PC-3 (cell line): Measurements from ENCODE around the gene SLC25A11. TPM values are rescaled to one million over a fixed set of nuclear protein-coding genes. Genes with fewer than 3 reads are reported as not detected.

ENCODE experiments used
- ATAC-seq: fragments of 200-7000 bp; cut with Tn5 transposase; 2 replicates; pipeline ENCODE4 v1.9.1; 2020; ENCODE audit warnings: mild to moderate bottlenecking, moderate library complexity
- BruUV-seq: library from RNA; stranded (reverse); fragments of 400-500 nt; replicated peaks from 2 replicates; lab custom pipeline; 2021; lab: Mats Ljungman, UMichigan
- CTCF ChIA-PET: fragments of 300-600 bp; sonication (Branson Sonifier 250); formaldehyde crosslinking; loops from one replicate; lab custom pipeline; 2022; ENCODE audit warnings: antibody characterized with exemption; lab: Charles Lee
- POLR2A ChIA-PET: fragments of 300-600 bp; sonication (Branson Sonifier 250); formaldehyde crosslinking; loops from one replicate; lab custom pipeline; 2022; ENCODE audit warnings: antibody characterized with exemption; ENCODE audit not compliant: unreplicated experiment; lab: Charles Lee
- DNase-seq: peaks from one replicate; pipeline ENCODE4 v3.0.0-alpha.2; 2015
- H2AFZ ChIP-seq: fragments of 300-600 bp; sonication (generic); 2 replicates; pipeline ENCODE4 v1.6.0; 2016; ENCODE audit warnings: antibody characterized with exemption, low read length
- H3F3A ChIP-seq: fragments of 300-600 bp; sonication (generic); one replicate; pipeline ENCODE4 v1.6.0; 2017; ENCODE audit warnings: antibody characterized with exemption, low read length, control low read depth, mild to moderate bottlenecking; ENCODE audit not compliant: unreplicated experiment
- H3K27ac ChIP-seq: fragments of 300-600 bp; sonication (generic); 2 replicates; pipeline ENCODE4 v1.5.1; 2016; ENCODE audit warnings: mild to moderate bottlenecking, low read length
- H3K27me3 ChIP-seq: fragments of 300-600 bp; sonication (generic); 2 replicates; pipeline ENCODE4 v1.6.1; 2016; ENCODE audit warnings: low read length, mixed read lengths
- H3K36me3 ChIP-seq: fragments of 300-600 bp; sonication (generic); 2 replicates; pipeline ENCODE4 v1.6.1; 2016; ENCODE audit warnings: low read depth, mixed run types, low read length, mixed read lengths
- H3K4me1 ChIP-seq: fragments of 300-600 bp; sonication (generic); 2 replicates; pipeline ENCODE4 v1.5.1; 2016; ENCODE audit warnings: low read length; ENCODE audit not compliant: insufficient read depth
- H3K4me2 ChIP-seq: fragments of 300-600 bp; sonication (generic); 2 replicates; pipeline ENCODE4 v1.6.0; 2016; ENCODE audit warnings: low read length
- H3K4me3 ChIP-seq: fragments of 300-600 bp; sonication (generic); 2 replicates; pipeline ENCODE4 v1.5.1; 2016; ENCODE audit warnings: mild to moderate bottlenecking, low read length, mixed read lengths
- H3K79me2 ChIP-seq: fragments of 300-600 bp; sonication (generic); 2 replicates; pipeline ENCODE4 v1.6.1; 2017; ENCODE audit warnings: low read length, mixed read lengths
- H3K9ac ChIP-seq: fragments of 300-600 bp; sonication (generic); 2 replicates; pipeline ENCODE4 v1.6.0; 2016; ENCODE audit warnings: mild to moderate bottlenecking, low read length
- H3K9me2 ChIP-seq: fragments of 300-600 bp; sonication (generic); replicated peaks from 2 replicates; pipeline ENCODE4 v1.6.1; 2016; ENCODE audit warnings: mixed run types, low read length, mixed read lengths
- H3K9me3 ChIP-seq: fragments of 300-600 bp; sonication (generic); 2 replicates; pipeline ENCODE4 v1.6.1; 2016; ENCODE audit warnings: low read length, mixed read lengths
- H4K20me1 ChIP-seq: fragments of 300-600 bp; sonication (generic); 2 replicates; pipeline ENCODE4 v1.6.1; 2016; ENCODE audit warnings: low read length, mixed read lengths
- CTCF ChIP-seq: fragments of 300-600 bp; sonication (generic); conservative IDR thresholded peaks from 2 replicates; pipeline ENCODE4 v1.5.1; 2017; ENCODE audit warnings: antibody characterized with exemption, low read depth, mild to moderate bottlenecking, low read length
- EZH2 ChIP-seq: fragments of 300-600 bp; sonication (generic); IDR thresholded peaks from one replicate; pipeline ENCODE4 v1.6.1; 2017; ENCODE audit warnings: antibody characterized with exemption, mild to moderate bottlenecking, low read length; ENCODE audit not compliant: unreplicated experiment
- EZH2phosphoT487 ChIP-seq: fragments of 300-600 bp; sonication (generic); IDR thresholded peaks from 2 replicates; pipeline ENCODE4 v1.6.1; 2018; ENCODE audit warnings: mild to moderate bottlenecking, antibody characterized with exemption, low read length, borderline replicate concordance
- intact Hi-C: fragments of 100-400 bp; cut with micrococcal nuclease; formaldehyde crosslinking; loops from 2 replicates; pipeline ENCODE4 v1.9.0; 2023
- total RNA-seq: library from RNA; depleted of rRNA; stranded (reverse); fragments of >200 nt; gene quantifications from 2 replicates; pipeline ENCODE4 v1.2.3, GENCODE V29; 2014

The SLC25A11 gene
- total RNA-seq, 1 experiment from 2014 or later: 72.1 TPM

GRCh38 chr17:4969551-4970173, 29.8 kb upstream of the SLC25A11 start:
- DNase-seq (no peak), ATAC-seq (no peak)
- no peak overlapping the region for H3K4me3 ChIP-seq
- H3K79me2 ChIP-seq: peaks cover 12% of the 10 kb centered on the region; the same call in 1 of the 2 replicates
- H3K9me2 ChIP-seq: no peaks in the 10 kb centered on the region
- POLR2A ChIA-PET: interaction anchor here (0.5 kb wide), 1 partner anchor 20 kb away, joined by 4 read pairs; no protein-coding TSS in a partner anchor
- no peaks in the 10 kb centered on the region for H3F3A ChIP-seq
- no peak overlapping the region for H3K9ac ChIP-seq
- H3K36me3 ChIP-seq: no peaks in the 10 kb centered on the region; the same call in 1 of the 2 replicates
- H4K20me1 ChIP-seq: no peaks in the 10 kb centered on the region
- H3K27ac ChIP-seq: no peak overlapping the region
- TF ChIP-seq CTCF (no peak), EZH2 (no peak), EZH2phosphoT487 (no peak)
- H3K9me3 ChIP-seq: no peaks in the 10 kb centered on the region
- H3K4me1 ChIP-seq: peaks cover 23% of the 10 kb centered on the region
- CTCF ChIA-PET: no interaction called here
- H3K4me2 ChIP-seq: no peak overlapping the region
- no TSS peak for BruUV-seq
- intact Hi-C loops: no loop called here
- H3K27me3 ChIP-seq: no peaks in the 10 kb centered on the region
- H2AFZ ChIP-seq: no peak overlapping the region

- TF ChIP-seq EZH2 (no peak), EZH2phosphoT487 (no peak), CTCF (no peak)
- ATAC-seq (no peak), DNase-seq (peak; percentile 31)
- no peak overlapping the region for H2AFZ ChIP-seq
- H3K9me3 ChIP-seq: no peaks in the 10 kb centered on the region
- H3K36me3 ChIP-seq: no peaks in the 10 kb centered on the region; the same call in 1 of the 2 replicates
- no peaks in the 10 kb centered on the region for H4K20me1 ChIP-seq
- H3K27ac ChIP-seq: peak overlapping the region; percentile 13; the same call in 1 of the 2 replicates
- peak overlapping the region; percentile 98; the same call in 1 of the 2 replicates for H3K4me2 ChIP-seq
- POLR2A ChIA-PET: interaction anchor here (0.5 kb wide), 1 partner anchor 20 kb away, joined by 4 read pairs; no protein-coding TSS in a partner anchor
- no peaks in the 10 kb centered on the region for H3K9me2 ChIP-seq
- H3K9ac ChIP-seq: no peak overlapping the region
- no peaks in the 10 kb centered on the region for H3K27me3 ChIP-seq
- H3F3A ChIP-seq: no peaks in the 10 kb centered on the region
- intact Hi-C loops: no loop called here
- BruUV-seq: no TSS peak
- H3K79me2 ChIP-seq: peaks cover 12% of the 10 kb centered on the region; the same call in 1 of the 2 replicates
- H3K4me1 ChIP-seq: peaks cover 23% of the 10 kb centered on the region
- CTCF ChIA-PET: no interaction called here
- no peak overlapping the region for H3K4me3 ChIP-seq
Observed at GRCh38 chr17:4969047-4969550, 29.3 kb upstream of the SLC25A11 start.
